ENCODE results near the gene SLC12A9.
A peak's percentile ranks its signal among the peaks of the same experiment; 100 is the strongest.

The SLC12A9 gene

DNA sequence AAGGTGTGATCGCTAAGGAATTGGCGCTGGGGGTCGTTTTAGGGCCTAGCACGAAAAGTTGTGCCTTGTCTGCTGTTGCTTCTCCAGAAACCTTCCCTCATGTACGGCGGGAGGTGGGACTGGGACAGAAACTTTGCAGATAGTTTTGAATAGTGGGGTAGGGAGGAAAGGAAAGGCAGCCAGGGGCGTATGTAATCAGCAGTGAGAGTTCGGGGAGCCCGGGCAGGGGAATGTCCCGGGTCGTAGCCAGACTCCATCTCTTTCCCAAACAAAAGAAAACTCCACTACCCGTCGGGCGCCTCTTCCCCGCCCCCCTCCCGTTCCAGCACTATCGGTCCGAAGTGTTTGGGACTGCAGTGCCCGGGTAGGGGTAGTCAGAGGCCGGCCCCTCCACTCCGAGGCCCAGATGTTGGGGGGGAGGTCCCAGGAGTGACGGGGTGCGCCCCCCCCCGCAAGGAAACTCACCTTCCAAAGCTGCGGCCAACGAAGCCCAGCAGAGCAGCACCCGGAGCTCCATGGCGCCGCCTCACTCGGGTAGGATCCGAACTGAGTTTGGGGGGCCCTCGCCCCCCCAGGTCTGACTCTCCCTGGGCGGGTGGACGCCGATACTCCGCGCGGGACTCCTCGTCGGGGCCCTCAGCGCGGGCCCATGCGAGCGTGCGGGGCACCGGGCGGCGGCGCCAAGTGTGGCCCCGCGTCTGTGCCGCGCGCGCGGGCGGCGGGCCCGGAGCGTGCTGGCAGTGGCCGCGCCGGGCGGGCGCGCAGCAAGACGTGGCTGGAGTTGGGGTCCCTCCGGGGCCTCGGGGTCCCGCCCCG lies 25.8 kb upstream of the SLC12A9 start (continued):
- no peak for TF ChIP-seq ZNF548 (tag by site-specific recombination; IDR thresholded peaks at IDR 0.05)
- TF ChIP-seq ZXDB (tag by site-specific recombination; IDR thresholded peaks at IDR 0.05) = 0 out of 2 replicates have a peak, but pooled peaks have one; percentile 32
- TF ChIP-seq ZNF501 (tag by site-specific recombination; IDR thresholded peaks at IDR 0.05) = 0 out of 2 replicates have a peak, but pooled peaks have one; percentile 38
- peak; percentile 55 for TF ChIP-seq ZNF335 (tag by site-specific recombination; conservative IDR thresholded peaks at IDR 0.05)
- TF ChIP-seq ZNF433 (tag by site-specific recombination; IDR thresholded peaks at IDR 0.05; ENCODE audit: low read depth) = no peak
- TF ChIP-seq, protein P1, sequence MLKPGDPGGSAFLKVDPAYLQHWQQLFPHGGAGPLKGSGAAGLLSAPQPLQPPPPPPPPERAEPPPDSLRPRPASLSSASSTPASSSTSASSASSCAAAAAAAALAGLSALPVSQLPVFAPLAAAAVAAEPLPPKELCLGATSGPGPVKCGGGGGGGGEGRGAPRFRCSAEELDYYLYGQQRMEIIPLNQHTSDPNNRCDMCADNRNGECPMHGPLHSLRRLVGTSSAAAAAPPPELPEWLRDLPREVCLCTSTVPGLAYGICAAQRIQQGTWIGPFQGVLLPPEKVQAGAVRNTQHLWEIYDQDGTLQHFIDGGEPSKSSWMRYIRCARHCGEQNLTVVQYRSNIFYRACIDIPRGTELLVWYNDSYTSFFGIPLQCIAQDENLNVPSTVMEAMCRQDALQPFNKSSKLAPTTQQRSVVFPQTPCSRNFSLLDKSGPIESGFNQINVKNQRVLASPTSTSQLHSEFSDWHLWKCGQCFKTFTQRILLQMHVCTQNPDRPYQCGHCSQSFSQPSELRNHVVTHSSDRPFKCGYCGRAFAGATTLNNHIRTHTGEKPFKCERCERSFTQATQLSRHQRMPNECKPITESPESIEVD (tag by site-specific recombination; IDR thresholded peaks at IDR 0.05) = no peak
- TF ChIP-seq ZNF658 (tag by site-specific recombination; IDR thresholded peaks at IDR 0.05) = no peak
- no peak for TF ChIP-seq REPIN1 (tag by site-specific recombination; IDR thresholded peaks at IDR 0.05; ENCODE audit: low read depth)
- TF ChIP-seq ZNF341 (tag by site-specific recombination; IDR thresholded peaks at IDR 0.05; ENCODE audit: low read depth) = no peak; the same call in 1 of the 2 replicates
- peak; percentile 81 for TF ChIP-seq GLIS2 (tag by site-specific recombination; IDR thresholded peaks at IDR 0.05)
- no peak for TF ChIP-seq SP3 (tag by site-specific recombination; IDR thresholded peaks at IDR 0.05)
- no peak for TF ChIP-seq ZNF114 (tag by site-specific recombination; IDR thresholded peaks at IDR 0.05)
- TF ChIP-seq, protein P2, sequence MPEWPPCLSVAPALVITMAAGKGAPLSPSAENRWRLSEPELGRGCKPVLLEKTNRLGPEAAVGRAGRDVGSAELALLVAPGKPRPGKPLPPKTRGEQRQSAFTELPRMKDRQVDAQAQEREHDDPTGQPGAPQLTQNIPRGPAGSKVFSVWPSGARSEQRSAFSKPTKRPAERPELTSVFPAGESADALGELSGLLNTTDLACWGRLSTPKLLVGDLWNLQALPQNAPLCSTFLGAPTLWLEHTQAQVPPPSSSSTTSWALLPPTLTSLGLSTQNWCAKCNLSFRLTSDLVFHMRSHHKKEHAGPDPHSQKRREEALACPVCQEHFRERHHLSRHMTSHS (tag by site-specific recombination; IDR thresholded peaks at IDR 0.05) = no peak
- TF ChIP-seq ZBTB10 (tag by site-specific recombination; IDR thresholded peaks at IDR 0.05) = peak; percentile 94
- TF ChIP-seq ZSCAN23 (tag by site-specific recombination; IDR thresholded peaks at IDR 0.05) = no peak
- TF ChIP-seq ZNF610 (tag by site-specific recombination; IDR thresholded peaks at IDR 0.05; ENCODE audit: borderline replicate concordance) = no peak
- TF ChIP-seq ZNF391 (tag by site-specific recombination; IDR thresholded peaks at IDR 0.05; ENCODE audit: borderline replicate concordance, low read depth) = no peak
- TF ChIP-seq, protein P3, sequence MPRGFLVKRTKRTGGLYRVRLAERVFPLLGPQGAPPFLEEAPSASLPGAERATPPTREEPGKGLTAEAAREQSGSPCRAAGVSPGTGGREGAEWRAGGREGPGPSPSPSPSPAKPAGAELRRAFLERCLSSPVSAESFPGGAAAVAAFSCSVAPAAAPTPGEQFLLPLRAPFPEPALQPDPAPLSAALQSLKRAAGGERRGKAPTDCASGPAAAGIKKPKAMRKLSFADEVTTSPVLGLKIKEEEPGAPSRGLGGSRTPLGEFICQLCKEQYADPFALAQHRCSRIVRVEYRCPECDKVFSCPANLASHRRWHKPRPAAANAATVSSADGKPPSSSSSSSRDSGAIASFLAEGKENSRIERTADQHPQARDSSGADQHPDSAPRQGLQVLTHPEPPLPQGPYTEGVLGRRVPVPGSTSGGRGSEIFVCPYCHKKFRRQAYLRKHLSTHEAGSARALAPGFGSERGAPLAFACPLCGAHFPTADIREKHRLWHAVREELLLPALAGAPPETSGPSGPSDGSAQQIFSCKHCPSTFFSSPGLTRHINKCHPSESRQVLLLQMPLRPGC (tag by site-specific recombination; IDR thresholded peaks at IDR 0.05) = no peak
- no peak for TF ChIP-seq ZNF596 (tag by site-specific recombination; IDR thresholded peaks at IDR 0.05)
- TF ChIP-seq TRIM28 (IDR thresholded peaks at IDR 0.05; ENCODE audit: borderline replicate concordance, low read length) = no peak
- peak; percentile 74 for TF ChIP-seq ZNF398 (tag by site-specific recombination; IDR thresholded peaks at IDR 0.05)
- 0 out of 2 replicates have a peak, but pooled peaks have one; percentile 11 for TF ChIP-seq ZNF777 (tag by site-specific recombination; IDR thresholded peaks at IDR 0.05; ENCODE audit: borderline replicate concordance)
- TF ChIP-seq ZFP41 (tag by site-specific recombination; IDR thresholded peaks at IDR 0.05; ENCODE audit: borderline replicate concordance) = no peak
- no peak for TF ChIP-seq AEBP2 (tag by site-specific recombination; IDR thresholded peaks at IDR 0.05; ENCODE audit: borderline replicate concordance)
- no peak for TF ChIP-seq ZNF121 (tag by site-specific recombination; IDR thresholded peaks at IDR 0.05)
- no peak for TF ChIP-seq OSR2 (tag by site-specific recombination; IDR thresholded peaks at IDR 0.05)
- peak; percentile 89 for TF ChIP-seq ZNF449 (tag by site-specific recombination; IDR thresholded peaks at IDR 0.05)
- TF ChIP-seq GLI4 (tag by site-specific recombination; IDR thresholded peaks at IDR 0.05) = no peak
